ENCODE data around the gene TACC2.

The TACC2 gene

DNA sequence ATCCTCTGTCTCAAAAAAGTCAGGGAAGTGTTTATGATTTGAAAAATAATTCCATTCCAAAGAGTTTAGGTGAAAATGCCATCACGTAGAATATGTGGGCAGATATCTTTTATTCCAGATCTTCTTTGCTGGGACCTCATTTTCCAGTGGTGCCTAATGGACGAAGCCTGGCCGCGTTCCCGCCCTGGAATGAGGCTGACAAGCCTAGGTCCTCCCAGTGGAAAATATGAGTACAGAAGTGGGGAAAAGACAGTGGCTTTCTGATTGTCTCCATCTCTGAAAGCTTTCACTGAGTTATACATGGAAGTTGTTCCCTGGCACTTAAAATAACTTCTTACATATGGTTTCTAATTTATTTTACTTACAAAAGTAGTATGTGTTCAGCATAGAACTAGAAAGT, 139.4 kb downstream of the TACC2 start:
- H3K4me3 ChIP-seq (ENCODE audit: low read depth, low read length): no peak overlapping the region
- no peak for DNase-seq (ENCODE audit: low read depth)
- TF ChIP-seq, protein P1, sequence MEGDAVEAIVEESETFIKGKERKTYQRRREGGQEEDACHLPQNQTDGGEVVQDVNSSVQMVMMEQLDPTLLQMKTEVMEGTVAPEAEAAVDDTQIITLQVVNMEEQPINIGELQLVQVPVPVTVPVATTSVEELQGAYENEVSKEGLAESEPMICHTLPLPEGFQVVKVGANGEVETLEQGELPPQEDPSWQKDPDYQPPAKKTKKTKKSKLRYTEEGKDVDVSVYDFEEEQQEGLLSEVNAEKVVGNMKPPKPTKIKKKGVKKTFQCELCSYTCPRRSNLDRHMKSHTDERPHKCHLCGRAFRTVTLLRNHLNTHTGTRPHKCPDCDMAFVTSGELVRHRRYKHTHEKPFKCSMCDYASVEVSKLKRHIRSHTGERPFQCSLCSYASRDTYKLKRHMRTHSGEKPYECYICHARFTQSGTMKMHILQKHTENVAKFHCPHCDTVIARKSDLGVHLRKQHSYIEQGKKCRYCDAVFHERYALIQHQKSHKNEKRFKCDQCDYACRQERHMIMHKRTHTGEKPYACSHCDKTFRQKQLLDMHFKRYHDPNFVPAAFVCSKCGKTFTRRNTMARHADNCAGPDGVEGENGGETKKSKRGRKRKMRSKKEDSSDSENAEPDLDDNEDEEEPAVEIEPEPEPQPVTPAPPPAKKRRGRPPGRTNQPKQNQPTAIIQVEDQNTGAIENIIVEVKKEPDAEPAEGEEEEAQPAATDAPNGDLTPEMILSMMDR (IDR thresholded peaks at IDR 0.05; ENCODE audit: low read depth, low read length, missing control alignments): no peak

DNA sequence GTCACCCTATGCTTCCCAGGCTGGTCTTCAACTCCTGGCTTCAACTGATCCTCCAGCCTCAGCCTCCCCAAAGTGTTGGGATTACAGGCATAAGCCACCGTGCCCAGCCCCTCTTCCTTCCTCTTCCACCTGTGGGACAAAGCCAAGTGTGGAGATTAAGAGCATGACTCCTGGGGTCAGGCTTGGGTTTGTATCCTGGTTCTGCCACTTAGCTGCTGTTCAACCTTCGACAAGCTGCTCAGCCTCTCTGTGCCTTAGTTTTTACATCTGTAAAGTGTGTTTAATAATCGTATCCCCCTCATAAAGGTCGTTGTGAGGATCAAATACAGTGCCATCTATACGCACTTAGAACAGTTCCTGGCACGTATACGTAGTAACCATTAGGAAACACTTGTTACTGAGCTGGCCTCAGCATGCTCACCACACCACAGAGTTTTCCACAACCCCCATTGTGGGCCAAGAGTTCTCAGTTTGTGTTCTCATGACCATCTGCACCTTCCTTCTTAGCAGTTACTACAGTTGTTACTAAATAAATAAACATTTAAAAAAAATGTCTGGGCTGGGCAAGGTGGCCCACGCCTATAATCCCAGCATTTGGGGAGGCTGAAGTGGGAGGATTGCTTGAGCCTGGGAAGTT, 141.6 kb downstream of the TACC2 start:
- DNase-seq (ENCODE audit: low read depth): no peak
- no peak overlapping the region for H3K4me3 ChIP-seq (ENCODE audit: low read depth, low read length)
- TF ChIP-seq, protein P1 (IDR thresholded peaks at IDR 0.05; ENCODE audit: low read depth, low read length, missing control alignments): no peak

DNA sequence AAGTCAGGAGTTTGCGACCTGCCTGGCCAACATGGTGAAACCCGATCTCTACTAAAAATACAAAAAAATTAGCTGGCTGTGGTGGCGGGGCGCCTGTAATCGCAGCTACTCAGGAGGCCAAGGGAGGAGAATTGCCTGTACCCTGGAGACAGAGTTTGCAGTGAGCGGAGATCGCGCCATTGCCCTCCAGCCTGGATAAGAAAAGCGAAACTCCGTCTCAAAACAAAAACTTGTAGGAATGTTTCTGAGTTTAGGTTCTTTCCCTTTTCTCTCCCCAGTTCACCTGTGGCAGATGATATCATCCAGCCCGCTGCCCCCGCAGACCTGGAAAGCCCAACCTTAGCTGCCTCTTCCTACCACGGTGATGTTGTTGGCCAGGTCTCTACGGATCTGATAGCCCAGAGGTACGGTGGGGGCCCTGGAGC, 143.4 kb downstream of the TACC2 start:
- TF ChIP-seq, protein P1 (IDR thresholded peaks at IDR 0.05; ENCODE audit: low read depth, low read length, missing control alignments): no peak
- no peak overlapping the region for H3K4me3 ChIP-seq (ENCODE audit: low read depth, low read length)
- no peak for DNase-seq (ENCODE audit: low read depth)

DNA sequence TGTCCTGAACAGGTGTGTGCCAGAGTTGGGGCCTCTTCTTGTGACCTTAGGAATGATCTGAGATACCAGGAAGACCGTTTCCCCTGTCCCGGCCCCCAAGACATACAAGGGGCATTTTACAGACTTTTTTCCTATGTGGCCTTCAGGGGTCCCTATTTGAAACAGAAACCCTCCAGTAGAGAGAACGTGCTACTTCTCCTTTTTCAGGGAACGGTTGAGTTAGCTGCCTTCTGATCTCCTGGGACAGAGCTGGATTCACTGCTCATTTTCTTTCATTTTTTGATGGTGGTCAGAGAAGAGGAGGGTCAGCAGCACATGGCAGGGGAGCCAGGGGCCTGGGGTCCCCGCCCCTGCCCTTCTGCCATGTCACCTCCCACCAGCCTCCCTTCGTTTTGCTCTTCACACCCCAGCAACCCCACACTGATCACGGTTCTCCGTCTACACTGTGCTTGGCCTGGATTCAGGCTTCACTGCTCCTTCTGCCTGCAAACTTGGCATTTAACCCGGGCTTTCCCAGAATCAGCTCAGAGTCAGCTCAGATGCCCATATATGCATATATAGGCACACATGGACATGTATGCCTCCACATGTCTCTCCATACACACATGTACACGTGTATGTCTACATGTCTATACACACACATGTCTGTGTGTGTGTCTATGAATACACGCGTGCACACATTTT, 144.1 kb downstream of the TACC2 start:
- DNase-seq (ENCODE audit: low read depth): no peak
- TF ChIP-seq, protein P1 (IDR thresholded peaks at IDR 0.05; ENCODE audit: low read depth, low read length, missing control alignments): no peak
- no peak overlapping the region for H3K4me3 ChIP-seq (ENCODE audit: low read depth, low read length)

DNA sequence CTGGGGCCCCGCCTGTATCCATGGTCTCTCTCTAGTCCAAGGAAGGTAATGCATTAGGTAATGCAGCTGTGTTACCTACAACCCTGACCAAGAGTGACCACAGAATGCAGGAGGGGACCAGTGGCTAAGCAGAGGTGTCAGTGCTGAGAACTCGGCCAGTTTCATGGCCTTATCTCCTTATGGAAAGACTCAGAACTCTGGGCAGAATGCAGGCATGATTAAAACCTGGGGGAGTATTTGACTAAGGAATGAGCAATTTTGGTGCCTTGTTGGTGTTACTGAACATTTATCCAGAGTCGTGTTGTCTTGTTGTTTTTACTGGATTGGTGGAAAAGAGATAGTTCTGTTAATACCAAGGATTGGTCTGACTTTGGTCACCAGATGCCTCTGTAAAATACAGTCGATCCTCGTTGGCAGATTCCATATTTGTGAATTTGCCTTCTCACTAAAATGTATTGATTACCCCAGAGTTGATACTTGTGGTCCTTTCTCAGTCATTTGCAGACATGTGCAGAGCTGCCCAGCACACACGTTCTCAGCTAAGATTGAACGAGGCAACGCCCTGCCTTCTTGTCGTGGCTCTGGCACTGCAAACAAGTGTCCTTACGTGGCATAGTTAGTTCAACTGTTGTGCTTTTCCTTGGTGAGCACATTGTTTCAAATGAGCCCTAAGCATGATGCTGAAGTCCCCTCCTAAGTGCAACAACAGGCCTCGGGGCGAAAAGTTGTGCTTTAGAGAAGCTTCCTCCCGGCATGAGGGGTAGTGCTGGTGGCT, 146.5 kb downstream of the TACC2 start:
- TF ChIP-seq, protein P1 (IDR thresholded peaks at IDR 0.05; ENCODE audit: low read depth, low read length, missing control alignments): no peak
- DNase-seq (ENCODE audit: low read depth): no peak
- no peak overlapping the region for H3K4me3 ChIP-seq (ENCODE audit: low read depth, low read length)

DNA sequence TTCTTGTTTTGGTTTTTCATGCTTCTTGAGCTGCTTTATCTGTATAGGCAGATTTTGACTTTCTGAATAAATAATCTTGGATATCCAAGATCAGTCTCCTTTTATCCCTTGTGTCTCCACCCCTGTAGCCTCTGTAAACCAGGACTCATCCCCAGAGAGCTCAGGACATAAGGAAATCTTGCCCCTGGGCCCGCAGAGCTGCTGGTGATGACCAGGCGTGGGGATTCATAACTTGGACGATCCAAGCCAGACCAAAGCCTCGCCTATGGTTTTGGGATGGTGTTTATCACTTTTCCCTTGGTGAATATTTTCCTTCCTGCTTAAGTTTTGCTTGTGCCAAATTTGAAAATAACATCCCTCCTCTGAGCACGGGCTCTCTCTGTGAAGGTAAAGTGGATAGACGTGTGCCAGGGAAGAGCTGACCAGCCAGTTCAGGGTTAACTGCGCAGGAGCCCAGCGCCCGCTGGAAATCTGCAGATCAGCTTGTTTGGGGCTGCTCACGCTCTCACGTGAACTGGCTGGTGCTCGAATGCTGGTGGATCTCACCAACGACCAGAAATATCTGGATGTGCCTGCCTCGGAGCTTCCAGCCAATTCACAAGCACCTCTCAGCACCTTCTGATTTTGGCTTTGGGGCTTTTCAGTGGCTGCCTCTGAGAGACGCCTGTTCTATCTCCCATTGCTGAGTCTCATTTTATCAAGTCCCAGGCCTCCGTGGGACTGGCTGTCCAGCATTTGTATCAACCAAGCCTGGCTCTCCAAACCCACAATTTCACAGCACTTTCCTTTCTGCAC, 150.1 kb downstream of the TACC2 start:
- no peak for DNase-seq (ENCODE audit: low read depth)
- H3K4me3 ChIP-seq (ENCODE audit: low read depth, low read length): no peak overlapping the region
- TF ChIP-seq, protein P1 (IDR thresholded peaks at IDR 0.05; ENCODE audit: low read depth, low read length, missing control alignments): no peak

Data from GM12864 (cell line).